Hepatocyte (in vitro differentiated cells): ENCODE data around the gene ARFGAP1. TPM values are rescaled to one million over a fixed set of nuclear protein-coding genes. Genes with fewer than 3 reads are reported as not detected.

ENCODE experiments used
- DNase-seq: peaks from one replicate; pipeline ENCODE4 v3.0.0-alpha.2; 2016; ENCODE audit warnings: low spot score
- H2AFZ ChIP-seq: fragments of 200-600 bp; sonication (generic); 2 replicates; pipeline ENCODE4 v1.6.0; 2016; ENCODE audit warnings: antibody characterized with exemption, mild to moderate bottlenecking
- H3K27ac ChIP-seq: fragments of 200-600 bp; sonication (generic); 2 replicates; pipeline ENCODE4 v1.5.1; 2016; ENCODE audit warnings: mild to moderate bottlenecking
- H3K27me3 ChIP-seq: fragments of 200-600 bp; sonication (generic); 2 replicates; pipeline ENCODE4 v1.6.1; 2016
- H3K36me3 ChIP-seq: fragments of 200-600 bp; sonication (generic); replicated peaks from 2 replicates; pipeline ENCODE4 v1.5.1; 2016; ENCODE audit warnings: low read depth; ENCODE audit not compliant: insufficient read depth
- H3K4me1 ChIP-seq: fragments of 200-600 bp; sonication (generic); 2 replicates; pipeline ENCODE4 v1.5.1; 2016; ENCODE audit warnings: mild to moderate bottlenecking, moderate library complexity; ENCODE audit not compliant: insufficient read depth
- H3K4me2 ChIP-seq: fragments of 200-600 bp; sonication (generic); 2 replicates; pipeline ENCODE4 v1.6.0; 2016
- H3K4me3 ChIP-seq: fragments of 200-600 bp; sonication (generic); 2 replicates; pipeline ENCODE4 v1.5.1; 2016; ENCODE audit warnings: mild to moderate bottlenecking
- H3K79me2 ChIP-seq: fragments of 200-600 bp; sonication (generic); 2 replicates; pipeline ENCODE4 v1.6.0; 2017; ENCODE audit warnings: mild to moderate bottlenecking
- H3K9me2 ChIP-seq: fragments of 200-600 bp; sonication (generic); replicated peaks from 2 replicates; pipeline ENCODE4 v1.6.0; 2017; ENCODE audit warnings: mild to moderate bottlenecking; ENCODE audit not compliant: insufficient read depth
- H3K9me3 ChIP-seq: fragments of 200-600 bp; sonication (generic); 2 replicates; pipeline ENCODE4 v1.5.1; 2016; ENCODE audit warnings: low read depth, mild to moderate bottlenecking
- H4K20me1 ChIP-seq: fragments of 200-600 bp; sonication (generic); 2 replicates; pipeline ENCODE4 v1.6.0; 2016; ENCODE audit warnings: mild to moderate bottlenecking; ENCODE audit not compliant: insufficient read depth, poor library complexity, severe bottlenecking
- CTCF ChIP-seq: fragments of 200-600 bp; sonication (generic); IDR thresholded peaks from 2 replicates; pipeline ENCODE4 v1.5.1; 2016; ENCODE audit warnings: antibody characterized with exemption, mild to moderate bottlenecking; ENCODE audit not compliant: poor library complexity
- EZH2 ChIP-seq: fragments of 200-600 bp; sonication (generic); IDR thresholded peaks from 2 replicates; pipeline ENCODE4 v1.6.1; 2016; ENCODE audit warnings: antibody characterized with exemption, mild to moderate bottlenecking, borderline replicate concordance
- EZH2phosphoT487 ChIP-seq: fragments of 200-600 bp; sonication (generic); IDR thresholded peaks from one replicate; pipeline ENCODE4 v1.6.1; 2018; ENCODE audit warnings: antibody characterized with exemption, mild to moderate bottlenecking, low read depth, moderate library complexity; ENCODE audit not compliant: unreplicated experiment, severe bottlenecking
- WGBS: methylation state at CpG from one replicate; pipeline ENCODE4 v1.1.6; 2016; ENCODE audit warnings: low lambda C conversion rate; ENCODE audit errors: missing lambda C conversion rate; 5-methylcytosine and 5-hydroxymethylcytosine counted together
- polyA plus RNA-seq: library from polyadenylated mRNA; unstranded; fragments of >200 nt; fragmentation: Nextera tagmentation; extraction: Ambion mirVana; gene quantifications from 2 replicates; pipeline ENCODE4 v1.2.1, GENCODE V29; 2016
- total RNA-seq: library from RNA; depleted of rRNA; stranded (reverse); fragments of >200 nt; gene quantifications from 2 replicates; pipeline ENCODE4 v1.2.3, GENCODE V29; 2014

Gene ARFGAP1
- 54.9 and 78.2 TPM in 2 replicates for total RNA-seq
- polyA plus RNA-seq: 99.0 and 134 TPM in 2 replicates

DNA sequence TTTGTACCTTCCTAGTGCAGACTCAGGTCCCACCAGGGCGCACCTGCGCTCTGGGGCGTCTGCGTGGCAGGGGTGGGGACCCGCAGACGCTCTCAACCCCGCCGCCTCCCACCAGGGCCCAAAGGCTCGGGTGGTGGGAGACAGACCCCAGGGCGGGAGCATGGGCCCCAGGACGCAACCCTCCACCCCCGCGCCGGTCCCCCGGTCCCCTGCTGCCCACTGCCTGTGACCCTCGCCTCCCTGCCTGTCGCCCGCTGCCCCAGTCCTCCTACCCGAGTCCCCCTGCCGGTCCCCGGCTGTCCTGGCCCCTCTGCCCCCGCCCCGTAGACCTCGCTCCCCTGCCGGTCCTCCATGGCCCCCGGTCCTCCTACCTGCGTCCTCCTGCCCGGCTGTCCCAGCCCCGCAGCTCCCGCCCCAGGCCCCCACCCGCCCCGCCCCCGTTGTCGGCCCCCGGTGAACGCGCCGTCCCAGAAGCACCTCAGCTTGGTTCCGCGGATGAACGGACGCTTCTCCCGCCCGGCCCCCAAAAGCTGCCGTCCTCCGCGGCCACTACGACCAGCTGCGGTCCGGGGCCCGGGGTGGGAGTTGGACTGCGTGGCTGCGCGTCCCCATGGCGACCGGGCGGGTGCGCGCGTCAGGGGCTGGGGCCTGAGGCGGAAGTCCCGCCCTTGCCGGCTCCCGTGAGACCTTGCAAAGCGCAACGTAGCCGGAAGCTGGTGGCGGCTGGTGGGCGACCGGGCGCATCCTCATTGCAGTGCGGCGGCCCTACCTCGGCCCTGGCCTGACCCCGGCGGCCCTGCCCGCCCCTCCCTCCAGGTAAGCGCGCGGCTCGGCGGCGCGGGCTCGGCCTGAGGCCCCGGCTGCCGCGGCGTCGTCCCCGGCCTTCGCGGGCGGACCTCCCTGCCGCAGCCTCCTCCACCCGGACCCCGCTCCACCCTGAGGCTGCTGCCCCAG lies at the start of gene ARFGAP1:
Gene ARFGAP1, plus strand, starts transcription at position 709 of the 954 bp plus-strand sequence. CDS start 2,768 bp downstream, outside the sequence.
- H3K4me3 ChIP-seq: peak within 1 kb of the TSS; percentile 83
- peak within 1 kb of the TSS; percentile 53 for H2AFZ ChIP-seq
- peak within 1 kb of the TSS; percentile 57 for H3K27ac ChIP-seq
- H3K79me2 ChIP-seq: peaks cover 59% of the 10 kb centered on the region
- no peak for TF ChIP-seq EZH2phosphoT487
- TF ChIP-seq CTCF: no peak
- no peak for TF ChIP-seq EZH2
- peak within 1 kb of the TSS; percentile 88 for H3K4me2 ChIP-seq
- DNase-seq: peak; percentile 96
- peaks cover 35% of the 10 kb centered on the region for H4K20me1 ChIP-seq
- H3K36me3 ChIP-seq: no peaks in the 10 kb centered on the region
- H3K4me1 ChIP-seq: peaks cover 24% of the 10 kb centered on the region
- H3K27me3 ChIP-seq: no peaks in the 10 kb centered on the region
- no peaks in the 10 kb centered on the region for H3K9me2 ChIP-seq
- H3K9me3 ChIP-seq: no peaks in the 10 kb centered on the region
- WGBS: 4% methylated on average over 37 of the region's 97 CpGs

DNA sequence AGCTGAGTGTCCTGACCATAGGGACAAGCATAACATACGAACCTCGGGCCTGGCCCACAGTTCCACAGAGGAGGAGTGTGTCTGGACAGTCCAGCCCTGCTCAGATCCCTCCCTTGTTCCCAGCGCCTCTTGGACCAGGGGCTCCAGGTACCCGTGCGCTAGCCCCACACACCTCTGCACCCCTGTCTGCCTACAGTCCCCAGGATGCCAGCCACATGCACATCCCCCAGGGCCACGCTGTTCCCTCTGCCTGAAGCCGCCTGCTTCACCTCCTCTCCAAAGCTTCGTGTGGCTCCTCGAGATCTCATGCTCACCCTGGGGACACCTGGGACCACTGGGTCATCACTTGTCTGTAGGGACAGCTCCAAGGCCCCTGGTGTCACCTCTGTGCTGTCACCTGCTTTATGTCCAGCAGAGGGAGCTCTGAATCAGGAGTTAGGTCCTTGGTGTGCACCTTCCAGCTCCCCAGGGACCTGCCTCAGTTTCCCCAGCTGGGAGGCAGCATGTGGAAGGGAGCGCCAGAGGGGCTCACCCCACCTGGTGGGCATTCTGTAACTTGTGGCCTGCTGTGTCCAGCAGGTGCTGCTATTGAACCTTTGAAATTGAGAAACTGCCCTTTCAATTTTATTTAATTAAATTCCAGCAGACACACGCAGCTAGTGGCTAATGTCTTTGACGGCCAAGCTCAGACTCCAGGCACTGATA lies 49.3 kb upstream of the ARFGAP1 start:
- Histone ChIP-seq H3K4me3 (no peak overlapping the region), H3K9me2 (no peaks in the 10 kb centered on the region), H4K20me1 (no peaks in the 10 kb centered on the region), H2AFZ (no peak overlapping the region), H3K27ac (no peak overlapping the region), H3K4me2 (no peak overlapping the region), H3K9me3 (no peaks in the 10 kb centered on the region), H3K4me1 (peaks cover 8% of the 10 kb centered on the region), H3K36me3 (no peaks in the 10 kb centered on the region), H3K79me2 (no peaks in the 10 kb centered on the region), H3K27me3 (no peaks in the 10 kb centered on the region)
- 56% methylated on average over 12 of the region's 12 CpGs for WGBS
- DNase-seq: peak; percentile 72
- TF ChIP-seq EZH2 (no peak), EZH2phosphoT487 (no peak), CTCF (peak; percentile 74)

DNA sequence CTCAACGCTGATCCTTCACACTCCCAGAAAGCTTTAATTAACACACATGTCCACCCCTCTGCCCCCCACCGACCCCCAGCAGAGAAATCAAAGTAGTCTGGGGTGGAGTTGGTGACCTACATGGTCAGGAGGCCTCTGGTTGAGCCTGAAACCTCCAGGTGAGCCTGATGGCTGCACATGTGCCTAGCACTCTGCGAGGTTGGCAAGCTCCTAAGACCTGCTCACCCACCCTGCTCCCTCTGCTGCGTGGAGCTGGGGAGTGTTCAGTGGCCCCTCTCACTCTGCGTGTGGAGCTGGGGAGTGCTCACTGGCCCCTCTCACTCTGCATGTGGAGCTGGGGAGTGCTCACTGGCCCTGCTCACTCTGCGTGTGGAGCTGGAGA lies 48.8 kb upstream of the ARFGAP1 start:
- DNase-seq: no peak
- Histone ChIP-seq H3K9me3 (no peaks in the 10 kb centered on the region), H2AFZ (no peak overlapping the region), H3K27ac (no peak overlapping the region), H3K27me3 (no peaks in the 10 kb centered on the region), H3K4me2 (no peak overlapping the region), H3K36me3 (no peaks in the 10 kb centered on the region), H3K9me2 (no peaks in the 10 kb centered on the region), H3K4me1 (peaks cover 8% of the 10 kb centered on the region), H3K79me2 (no peaks in the 10 kb centered on the region), H4K20me1 (no peaks in the 10 kb centered on the region), H3K4me3 (no peak overlapping the region)
- no peak for TF ChIP-seq EZH2
- TF ChIP-seq EZH2phosphoT487: no peak
- TF ChIP-seq CTCF: no peak
- WGBS: 82% methylated on average over 6 of the region's 6 CpGs
